ENCODE measurements around the gene EYA2. TPM values are rescaled to one million over a fixed set of nuclear protein-coding genes. Genes with fewer than 3 reads are reported as not detected.

EYA2 gene
- total RNA-seq, 1 donor from 2014 or later: 8.1 TPM

- intact Hi-C loops (cut with DNase I): no loop called here
- peak overlapping the region; percentile 36 for H3K27ac ChIP-seq
- DNase-seq (ENCODE audit: extremely low spot score in 2 of 2): no peak
These were observed 157.4 kb downstream of the EYA2 start for GRCh38 chr20:47051936-47052526.

DNA sequence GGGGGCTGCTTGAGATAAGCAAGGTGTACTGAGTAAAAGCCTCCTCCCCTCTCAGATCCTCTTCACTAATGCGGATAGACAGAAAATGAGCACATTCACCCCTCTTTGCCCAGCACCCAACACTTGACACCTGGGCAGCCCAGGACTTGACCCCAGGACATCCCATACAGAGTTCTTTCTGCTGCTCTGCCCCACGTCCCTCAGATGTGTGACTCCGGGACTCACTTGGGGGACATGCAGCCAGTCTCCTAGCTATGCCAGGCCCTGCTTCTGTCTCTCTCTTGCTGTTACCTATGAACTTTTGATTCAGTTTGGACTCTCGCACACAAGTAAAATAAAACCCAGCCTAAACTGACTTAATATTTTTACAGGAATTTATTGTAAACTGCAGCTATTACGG, 159.9 kb downstream of the EYA2 start:
- no peak for TF ChIP-seq CTCF (IDR thresholded peaks at IDR 0.05)
- no peak for TF ChIP-seq POLR2AphosphoS5 (IDR thresholded peaks at IDR 0.05; ENCODE audit: insufficient read depth in 1 of 2, low read depth in 1 of 2)
- no peak for TF ChIP-seq POLR2A (IDR thresholded peaks at IDR 0.05)
- H3K36me3 ChIP-seq: no peaks in the 10 kb centered on the region
- H3K9me3 ChIP-seq: no peaks in the 10 kb centered on the region
- no peak overlapping the region for H3K27ac ChIP-seq
- H3K4me1 ChIP-seq: peaks cover 7% of the 10 kb centered on the region
- H3K27me3 ChIP-seq: no peaks in the 10 kb centered on the region
- intact Hi-C loops (cut with DNase I): no loop called here
- no peak overlapping the region for H3K4me3 ChIP-seq
- DNase-seq (ENCODE audit: extremely low spot score in 2 of 2): no peak

More at GRCh38 chr20:47051936-47052526, 157.4 kb downstream of the EYA2 start:
- Histone ChIP-seq H3K4me1 (peaks cover 7% of the 10 kb centered on the region), H3K27me3 (no peaks in the 10 kb centered on the region), H3K36me3 (no peaks in the 10 kb centered on the region), H3K9me3 (no peaks in the 10 kb centered on the region), H3K4me3 (no peak overlapping the region)
- TF ChIP-seq CTCF (IDR thresholded peaks at IDR 0.05): no peak
- no peak for TF ChIP-seq POLR2AphosphoS5 (IDR thresholded peaks at IDR 0.05; ENCODE audit: insufficient read depth in 1 of 2, low read depth in 1 of 2)
- no peak for TF ChIP-seq POLR2A (IDR thresholded peaks at IDR 0.05)

GRCh38 chr20:47054945-47055344, 160.3 kb downstream of the EYA2 start:
- no peak overlapping the region for H3K4me3 ChIP-seq
- TF ChIP-seq POLR2AphosphoS5 (IDR thresholded peaks at IDR 0.05; ENCODE audit: insufficient read depth in 1 of 2, low read depth in 1 of 2) (no peak), POLR2A (IDR thresholded peaks at IDR 0.05) (no peak), CTCF (IDR thresholded peaks at IDR 0.05) (no peak)
- no peaks in the 10 kb centered on the region for H3K27me3 ChIP-seq
- H3K36me3 ChIP-seq: no peaks in the 10 kb centered on the region
- intact Hi-C loops (cut with DNase I): no loop called here
- DNase-seq (ENCODE audit: extremely low spot score in 2 of 2): no peak
- peaks cover 7% of the 10 kb centered on the region for H3K4me1 ChIP-seq
- H3K9me3 ChIP-seq: no peaks in the 10 kb centered on the region
- H3K27ac ChIP-seq: no peak overlapping the region

GRCh38 chr20:47055699-47056369, 161.2 kb downstream of the EYA2 start:
- intact Hi-C loops (cut with DNase I): no loop called here
- Histone ChIP-seq H3K9me3 (no peaks in the 10 kb centered on the region), H3K4me3 (no peak overlapping the region), H3K4me1 (peaks cover 7% of the 10 kb centered on the region), H3K36me3 (no peaks in the 10 kb centered on the region), H3K27me3 (no peaks in the 10 kb centered on the region), H3K27ac (no peak overlapping the region)
- TF ChIP-seq CTCF (IDR thresholded peaks at IDR 0.05): no peak
- TF ChIP-seq POLR2AphosphoS5 (IDR thresholded peaks at IDR 0.05; ENCODE audit: insufficient read depth in 1 of 2, low read depth in 1 of 2): peak in 1 of 2 donors; percentile 43
- DNase-seq (ENCODE audit: extremely low spot score in 2 of 2): no peak

DNA sequence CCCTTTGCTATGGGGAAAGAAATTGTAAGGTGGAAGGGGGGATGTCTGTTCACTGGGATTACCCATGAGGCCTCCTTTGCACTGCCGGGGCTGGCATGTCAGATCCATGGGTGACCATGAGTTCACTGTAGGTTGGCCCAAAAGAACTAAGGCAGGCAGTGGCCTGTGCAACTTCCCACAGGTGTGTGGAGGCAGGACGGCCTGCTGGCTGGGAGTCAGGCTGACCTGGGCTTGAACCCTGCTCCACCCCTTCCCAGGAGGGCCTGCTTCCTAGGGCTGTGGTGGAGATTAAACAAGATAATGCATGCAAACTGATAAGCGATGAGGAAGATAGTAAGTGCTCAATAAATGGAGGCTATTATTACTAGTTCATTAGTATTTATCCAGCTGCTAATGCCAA, 163.0 kb downstream of the EYA2 start:
- Histone ChIP-seq H3K27me3 (no peaks in the 10 kb centered on the region), H3K9me3 (no peaks in the 10 kb centered on the region), H3K4me1 (peaks cover 7% of the 10 kb centered on the region), H3K4me3 (no peak overlapping the region), H3K27ac (no peak overlapping the region), H3K36me3 (no peaks in the 10 kb centered on the region)
- peak in 1 of 2 donors; percentile 19 for DNase-seq (ENCODE audit: extremely low spot score in 2 of 2)
- TF ChIP-seq CTCF (IDR thresholded peaks at IDR 0.05): no peak
- TF ChIP-seq POLR2A (IDR thresholded peaks at IDR 0.05): no peak
- no peak for TF ChIP-seq POLR2AphosphoS5 (IDR thresholded peaks at IDR 0.05; ENCODE audit: insufficient read depth in 1 of 2, low read depth in 1 of 2)
- intact Hi-C loops (cut with DNase I): no loop called here
